ENCODE results near the gene MELK.

Gene MELK

DNA sequence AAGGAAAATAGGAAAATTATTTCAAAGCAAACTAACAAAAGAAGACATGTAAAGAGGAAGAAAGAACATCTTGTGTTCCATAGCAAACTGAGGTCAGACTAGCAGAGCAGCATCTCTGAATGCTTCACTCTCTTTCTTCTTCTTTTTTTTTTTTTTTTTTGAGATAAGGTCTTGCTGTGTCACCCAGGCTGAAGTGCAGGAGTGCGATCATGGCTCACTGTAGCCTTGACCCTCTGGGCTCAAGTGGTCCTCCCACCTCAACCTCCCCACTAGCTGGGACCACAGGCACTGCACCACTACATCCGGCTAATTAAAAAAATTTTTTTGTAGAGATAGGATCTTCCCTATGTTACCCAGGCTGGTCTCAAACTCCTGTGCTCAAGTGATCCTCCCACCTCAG, 36.6 kb downstream of the MELK start:
- DNase-seq (ENCODE audit: extremely low read depth, insufficient read length) = no peak
- TF ChIP-seq CTCF (IDR thresholded peaks at IDR 0.05; ENCODE audit: insufficient read depth, low read length, poor library complexity, severe bottlenecking) = no peak
- peaks cover 4% of the 10 kb centered on the region for H3K36me3 ChIP-seq (ENCODE audit: control insufficient read depth, insufficient read depth, low read length)
- no peak overlapping the region for H3K4me3 ChIP-seq (replicated peaks; ENCODE audit: low read depth, low read length)
- H3K27me3 ChIP-seq (replicated peaks; ENCODE audit: control insufficient read depth, insufficient read depth, low read length) = no peaks in the 10 kb centered on the region

GRCh38 chr9:36622121-36622520, 49.4 kb downstream of the MELK start:
- no peak for DNase-seq (ENCODE audit: extremely low read depth, insufficient read length)
- Histone ChIP-seq H3K27me3 (replicated peaks; ENCODE audit: control insufficient read depth, insufficient read depth, low read length) (no peaks in the 10 kb centered on the region), H3K4me3 (replicated peaks; ENCODE audit: low read depth, low read length) (no peak overlapping the region), H3K36me3 (ENCODE audit: control insufficient read depth, insufficient read depth, low read length) (no peaks in the 10 kb centered on the region; the same call in 1 of the 2 replicates)
- TF ChIP-seq CTCF (IDR thresholded peaks at IDR 0.05; ENCODE audit: insufficient read depth, low read length, poor library complexity, severe bottlenecking) = no peak

- Histone ChIP-seq H3K4me3 (replicated peaks; ENCODE audit: low read depth, low read length) (no peak overlapping the region), H3K36me3 (ENCODE audit: control insufficient read depth, insufficient read depth, low read length) (no peaks in the 10 kb centered on the region; the same call in none of the 2 replicates), H3K27me3 (replicated peaks; ENCODE audit: control insufficient read depth, insufficient read depth, low read length) (no peaks in the 10 kb centered on the region)
- TF ChIP-seq CTCF (IDR thresholded peaks at IDR 0.05; ENCODE audit: insufficient read depth, low read length, poor library complexity, severe bottlenecking) = no peak
- DNase-seq (ENCODE audit: extremely low read depth, insufficient read length) = no peak
Observed at GRCh38 chr9:36623280-36623679, 50.6 kb downstream of the MELK start.

GRCh38 chr9:36625006-36625615, 52.4 kb downstream of the MELK start:
- Histone ChIP-seq H3K4me3 (replicated peaks; ENCODE audit: low read depth, low read length) (no peak overlapping the region), H3K27me3 (replicated peaks; ENCODE audit: control insufficient read depth, insufficient read depth, low read length) (no peaks in the 10 kb centered on the region), H3K36me3 (ENCODE audit: control insufficient read depth, insufficient read depth, low read length) (no peaks in the 10 kb centered on the region; the same call in none of the 2 replicates)
- DNase-seq (ENCODE audit: extremely low read depth, insufficient read length) = no peak
- TF ChIP-seq CTCF (IDR thresholded peaks at IDR 0.05; ENCODE audit: insufficient read depth, low read length, poor library complexity, severe bottlenecking) = no peak

GRCh38 chr9:36632892-36633291, 60.2 kb downstream of the MELK start:
- Histone ChIP-seq H3K4me3 (replicated peaks; ENCODE audit: low read depth, low read length) (no peak overlapping the region), H3K36me3 (ENCODE audit: control insufficient read depth, insufficient read depth, low read length) (no peaks in the 10 kb centered on the region; the same call in none of the 2 replicates), H3K27me3 (replicated peaks; ENCODE audit: control insufficient read depth, insufficient read depth, low read length) (no peaks in the 10 kb centered on the region)
- no peak for DNase-seq (ENCODE audit: extremely low read depth, insufficient read length)
- TF ChIP-seq CTCF (IDR thresholded peaks at IDR 0.05; ENCODE audit: insufficient read depth, low read length, poor library complexity, severe bottlenecking) = peak; percentile 52

Data from GM06990 (cell line).